Activated CD4-positive, alpha-beta T cell treated with anti-CD3 and anti-CD28 coated beads, Interleukin-2, amount 10 ng/mL, durations not matched to agents 7 days and 5 days (primary cell): ENCODE measurements around the gene ZNF415. TPM values are rescaled to one million over a fixed set of nuclear protein-coding genes. Genes with fewer than 3 reads are reported as not detected.
"Not testable (repeated sequence)": the region's sequence is repeated elsewhere in the genome, so short reads cannot be mapped to it uniquely, and the experiment has no call there.

Source experiments
- CTCF ChIA-PET: fragments of 350-600 bp; sonication (Branson Sonifier 250); formaldehyde crosslinking; loops from one replicate; lab custom pipeline; 2021; ENCODE audit warnings: antibody characterized with exemption; lab: Charles Lee
- POLR2A ChIA-PET: fragments of 350-600 bp; sonication (Branson Sonifier 250); formaldehyde crosslinking; loops from one replicate; lab custom pipeline; 2021; ENCODE audit warnings: antibody characterized with exemption; lab: Charles Lee
- DNase-seq: peaks from one replicate; pipeline ENCODE4 v3.0.0-alpha.2; 2020
- H3K27ac Mint-ChIP-seq: one replicate; pipeline ENCODE4 v1.8.0; 2021; ENCODE audit warnings: mild to moderate bottlenecking, moderate library complexity, mixed read lengths
- H3K27me3 Mint-ChIP-seq: one replicate; pipeline ENCODE4 v1.8.0; 2021; ENCODE audit warnings: mixed read lengths
- H3K36me3 Mint-ChIP-seq: one replicate; pipeline ENCODE4 v1.8.0; 2021; ENCODE audit warnings: low read depth, mixed read lengths
- H3K4me1 Mint-ChIP-seq: one replicate; pipeline ENCODE4 v1.8.0; 2021; ENCODE audit warnings: mixed read lengths
- H3K4me3 Mint-ChIP-seq: one replicate; pipeline ENCODE4 v1.8.0; 2021; ENCODE audit warnings: mild to moderate bottlenecking, moderate library complexity, mixed read lengths
- H3K9me3 Mint-ChIP-seq: one replicate; pipeline ENCODE4 v1.8.0; 2021; ENCODE audit warnings: mixed read lengths
- total RNA-seq, 2 experiments: library from RNA; stranded (reverse); gene quantifications; one replicate each; pipeline ENCODE4 v1.2.3, GENCODE V29; 2021

The ZNF415 gene
- total RNA-seq, 2 experiments from 2014 or later: 1.3 to 1.9 TPM

GRCh38 chr19:53096982-53097690 lies 35.6 kb downstream of the ZNF415 start:
- H3K27ac Mint-ChIP-seq, POLR2A ChIA-PET, CTCF ChIA-PET, H3K27me3 Mint-ChIP-seq, DNase-seq, H3K4me3 Mint-ChIP-seq: not testable (repeated sequence)
- peaks cover 75% of the 10 kb centered on the region for H3K36me3 Mint-ChIP-seq
- peaks cover 36% of the 10 kb centered on the region for H3K9me3 Mint-ChIP-seq
- H3K4me1 Mint-ChIP-seq: peaks cover 19% of the 10 kb centered on the region

- Mint-ChIP-seq H3K36me3 (peaks cover 73% of the 10 kb centered on the region), H3K4me1 (peaks cover 14% of the 10 kb centered on the region), H3K9me3 (peaks cover 34% of the 10 kb centered on the region)
- H3K27me3 Mint-ChIP-seq, CTCF ChIA-PET, POLR2A ChIA-PET, DNase-seq, H3K27ac Mint-ChIP-seq, H3K4me3 Mint-ChIP-seq: not testable (repeated sequence)
Measured at GRCh38 chr19:53096579-53096978, 36.1 kb downstream of the ZNF415 start.

- Mint-ChIP-seq H3K27ac (no peak overlapping the region), H3K4me1 (peaks cover 10% of the 10 kb centered on the region), H3K27me3 (no peaks in the 10 kb centered on the region), H3K4me3 (no peak overlapping the region), H3K36me3 (peaks cover 83% of the 10 kb centered on the region), H3K9me3 (peaks cover 31% of the 10 kb centered on the region)
- no peak for DNase-seq
- CTCF ChIA-PET: no interaction called here
- POLR2A ChIA-PET: no interaction called here
Measured at GRCh38 chr19:53094754-53095575, 37.7 kb downstream of the ZNF415 start.

- no peak overlapping the region for H3K4me3 Mint-ChIP-seq
- H3K27ac Mint-ChIP-seq: no peak overlapping the region
- no peaks in the 10 kb centered on the region for H3K27me3 Mint-ChIP-seq
- POLR2A ChIA-PET: no interaction called here
- no peak for DNase-seq
- peaks cover 22% of the 10 kb centered on the region for H3K9me3 Mint-ChIP-seq
- no peaks in the 10 kb centered on the region for H3K4me1 Mint-ChIP-seq
- CTCF ChIA-PET: no interaction called here
- peaks cover 83% of the 10 kb centered on the region for H3K36me3 Mint-ChIP-seq
Measured at GRCh38 chr19:53092723-53093122, 40.0 kb downstream of the ZNF415 start.

GRCh38 chr19:53091413-53092254 lies 41.1 kb downstream of the ZNF415 start:
- peaks cover 84% of the 10 kb centered on the region for H3K36me3 Mint-ChIP-seq
- no peak for DNase-seq
- H3K27me3 Mint-ChIP-seq: no peaks in the 10 kb centered on the region
- CTCF ChIA-PET: no interaction called here
- POLR2A ChIA-PET: no interaction called here
- no peaks in the 10 kb centered on the region for H3K4me1 Mint-ChIP-seq
- no peak overlapping the region for H3K27ac Mint-ChIP-seq
- H3K4me3 Mint-ChIP-seq: no peak overlapping the region
- peaks cover 23% of the 10 kb centered on the region for H3K9me3 Mint-ChIP-seq

GRCh38 chr19:53088091-53088490 lies 44.6 kb downstream of the ZNF415 start:
- no peaks in the 10 kb centered on the region for H3K4me1 Mint-ChIP-seq
- no peaks in the 10 kb centered on the region for H3K27me3 Mint-ChIP-seq
- no peak overlapping the region for H3K27ac Mint-ChIP-seq
- no peak for DNase-seq
- H3K36me3 Mint-ChIP-seq: peaks cover 90% of the 10 kb centered on the region
- no peak overlapping the region for H3K4me3 Mint-ChIP-seq
- CTCF ChIA-PET: no interaction called here
- H3K9me3 Mint-ChIP-seq: peaks cover 38% of the 10 kb centered on the region
- POLR2A ChIA-PET: no interaction called here

- Mint-ChIP-seq H3K9me3 (peaks cover 36% of the 10 kb centered on the region), H3K27me3 (no peaks in the 10 kb centered on the region), H3K4me3 (no peak overlapping the region), H3K4me1 (no peaks in the 10 kb centered on the region), H3K36me3 (peaks cover 94% of the 10 kb centered on the region), H3K27ac (no peak overlapping the region)
- ChIA-PET CTCF (no interaction called here), POLR2A (no interaction called here)
- DNase-seq: no peak
Measured at GRCh38 chr19:53086949-53087348, 45.8 kb downstream of the ZNF415 start.

GRCh38 chr19:53085496-53085895 lies 47.2 kb downstream of the ZNF415 start:
- POLR2A ChIA-PET: no interaction called here

GRCh38 chr19:53082929-53083328 lies 49.8 kb downstream of the ZNF415 start:
- DNase-seq: no peak
- Mint-ChIP-seq H3K4me1 (no peaks in the 10 kb centered on the region), H3K27me3 (no peaks in the 10 kb centered on the region), H3K9me3 (peaks cover 54% of the 10 kb centered on the region), H3K36me3 (peaks cover 92% of the 10 kb centered on the region), H3K27ac (no peak overlapping the region), H3K4me3 (no peak overlapping the region)
- ChIA-PET POLR2A (no interaction called here), CTCF (no interaction called here)

More at GRCh38 chr19:53085496-53085895, 47.2 kb downstream of the ZNF415 start:
- Mint-ChIP-seq H3K4me3 (no peak overlapping the region), H3K27me3 (no peaks in the 10 kb centered on the region), H3K4me1 (no peaks in the 10 kb centered on the region), H3K27ac (no peak overlapping the region), H3K36me3 (peaks cover 94% of the 10 kb centered on the region), H3K9me3 (peaks cover 50% of the 10 kb centered on the region)
- CTCF ChIA-PET: no interaction called here
- no peak for DNase-seq

- H3K4me1 Mint-ChIP-seq: no peaks in the 10 kb centered on the region
- H3K9me3 Mint-ChIP-seq: peaks cover 55% of the 10 kb centered on the region
- peaks cover 93% of the 10 kb centered on the region for H3K36me3 Mint-ChIP-seq
- H3K27ac Mint-ChIP-seq: no peak overlapping the region
- H3K27me3 Mint-ChIP-seq: no peaks in the 10 kb centered on the region
- CTCF ChIA-PET: no interaction called here
- POLR2A ChIA-PET: no interaction called here
- no peak overlapping the region for H3K4me3 Mint-ChIP-seq
- no peak for DNase-seq
Measured at GRCh38 chr19:53079313-53079924, 53.3 kb downstream of the ZNF415 start.

GRCh38 chr19:53078668-53079067 lies 54.0 kb downstream of the ZNF415 start:
- no peaks in the 10 kb centered on the region for H3K27me3 Mint-ChIP-seq
- H3K36me3 Mint-ChIP-seq: peaks cover 93% of the 10 kb centered on the region
- H3K4me3 Mint-ChIP-seq: no peak overlapping the region
- ChIA-PET CTCF (no interaction called here), POLR2A (no interaction called here)
- H3K4me1 Mint-ChIP-seq: no peaks in the 10 kb centered on the region
- DNase-seq: no peak
- no peak overlapping the region for H3K27ac Mint-ChIP-seq
- peaks cover 56% of the 10 kb centered on the region for H3K9me3 Mint-ChIP-seq

- CTCF ChIA-PET: no interaction called here
Measured at GRCh38 chr19:53076984-53077383, 55.7 kb downstream of the ZNF415 start.

More at GRCh38 chr19:53076984-53077383, 55.7 kb downstream of the ZNF415 start:
- POLR2A ChIA-PET: no interaction called here
- Mint-ChIP-seq H3K36me3 (peaks cover 94% of the 10 kb centered on the region), H3K4me3 (no peak overlapping the region), H3K4me1 (no peaks in the 10 kb centered on the region), H3K27ac (no peak overlapping the region), H3K9me3 (peaks cover 59% of the 10 kb centered on the region), H3K27me3 (no peaks in the 10 kb centered on the region)
- DNase-seq: peak; percentile 14
